Activated T-cell treated with anti-CD3 and anti-CD28 coated beads, Interleukin-2, amount 50 U/mL, for 24 hours (primary cell): ENCODE measurements around the gene DSCAM.

Experiments
- DNase-seq: peaks from one replicate; pipeline ENCODE4 v3.0.0-alpha.2; 2020
- H3K27ac Mint-ChIP-seq: 2 replicates; pipeline ENCODE4 v1.8.0; 2020; ENCODE audit warnings: mild to moderate bottlenecking, mixed read lengths
- H3K27me3 Mint-ChIP-seq: 2 replicates; pipeline ENCODE4 v1.8.0; 2020; ENCODE audit warnings: mixed read lengths
- H3K36me3 Mint-ChIP-seq: 2 replicates; pipeline ENCODE4 v1.8.0; 2020; ENCODE audit warnings: low read depth, mixed read lengths
- H3K4me1 Mint-ChIP-seq: 2 replicates; pipeline ENCODE4 v1.8.0; 2020; ENCODE audit warnings: low read depth, mixed read lengths
- H3K4me3 Mint-ChIP-seq: 2 replicates; pipeline ENCODE4 v1.8.0; 2020; ENCODE audit warnings: mild to moderate bottlenecking, moderate library complexity, mixed read lengths
- H3K9me3 Mint-ChIP-seq: 2 replicates; pipeline ENCODE4 v1.8.0; 2020; ENCODE audit warnings: mixed read lengths

DSCAM gene

GRCh38 chr21:40846103-40846502 lies 855 bp downstream of the DSCAM start:
- Mint-ChIP-seq H3K36me3 (no peaks in the 10 kb centered on the region), H3K27ac (no peak overlapping the region), H3K27me3 (peaks cover 61% of the 10 kb centered on the region), H3K4me1 (peaks cover 2% of the 10 kb centered on the region), H3K4me3 (no peak overlapping the region), H3K9me3 (no peaks in the 10 kb centered on the region)
- DNase-seq, result no peak

GRCh38 chr21:40845441-40845995 lies 1.4 kb downstream of the DSCAM start:
- Mint-ChIP-seq H3K27ac (no peak overlapping the region), H3K27me3 (peaks cover 67% of the 10 kb centered on the region), H3K36me3 (no peaks in the 10 kb centered on the region), H3K4me3 (no peak overlapping the region), H3K4me1 (peaks cover 2% of the 10 kb centered on the region), H3K9me3 (no peaks in the 10 kb centered on the region)
- DNase-seq, result no peak

- H3K9me3 Mint-ChIP-seq, result no peaks in the 10 kb centered on the region
- peaks cover 72% of the 10 kb centered on the region for H3K27me3 Mint-ChIP-seq
- no peak for DNase-seq
- H3K36me3 Mint-ChIP-seq, result no peaks in the 10 kb centered on the region
- H3K4me3 Mint-ChIP-seq, result no peak overlapping the region
- H3K4me1 Mint-ChIP-seq, result peaks cover 2% of the 10 kb centered on the region
- no peak overlapping the region for H3K27ac Mint-ChIP-seq
Measured at GRCh38 chr21:40844935-40845334, 2.0 kb downstream of the DSCAM start.

GRCh38 chr21:40842197-40842552 lies 4.8 kb downstream of the DSCAM start:
- no peak overlapping the region for H3K27ac Mint-ChIP-seq
- no peak overlapping the region for H3K4me3 Mint-ChIP-seq
- peaks cover 2% of the 10 kb centered on the region for H3K4me1 Mint-ChIP-seq
- DNase-seq, result no peak
- peaks cover 61% of the 10 kb centered on the region for H3K27me3 Mint-ChIP-seq
- H3K9me3 Mint-ChIP-seq, result no peaks in the 10 kb centered on the region
- no peaks in the 10 kb centered on the region for H3K36me3 Mint-ChIP-seq

GRCh38 chr21:40841524-40842196 lies 5.3 kb downstream of the DSCAM start:
- peaks cover 61% of the 10 kb centered on the region for H3K27me3 Mint-ChIP-seq
- DNase-seq, result no peak
- H3K27ac Mint-ChIP-seq, result no peak overlapping the region

GRCh38 chr21:40840401-40841125 lies 6.4 kb downstream of the DSCAM start:
- Mint-ChIP-seq H3K4me1 (peaks cover 2% of the 10 kb centered on the region), H3K9me3 (no peaks in the 10 kb centered on the region), H3K36me3 (no peaks in the 10 kb centered on the region), H3K4me3 (no peak overlapping the region), H3K27ac (no peak overlapping the region), H3K27me3 (peaks cover 60% of the 10 kb centered on the region)
- no peak for DNase-seq

More at GRCh38 chr21:40841524-40842196, 5.3 kb downstream of the DSCAM start:
- peaks cover 2% of the 10 kb centered on the region for H3K4me1 Mint-ChIP-seq
- no peaks in the 10 kb centered on the region for H3K9me3 Mint-ChIP-seq
- H3K4me3 Mint-ChIP-seq, result no peak overlapping the region
- no peaks in the 10 kb centered on the region for H3K36me3 Mint-ChIP-seq

GRCh38 chr21:40839521-40839920 lies 7.4 kb downstream of the DSCAM start:
- Mint-ChIP-seq H3K4me3 (no peak overlapping the region), H3K27me3 (peaks cover 51% of the 10 kb centered on the region), H3K27ac (no peak overlapping the region), H3K4me1 (peaks cover 2% of the 10 kb centered on the region), H3K9me3 (no peaks in the 10 kb centered on the region), H3K36me3 (no peaks in the 10 kb centered on the region)
- DNase-seq, result no peak

GRCh38 chr21:40837456-40837855 lies 9.5 kb downstream of the DSCAM start:
- Mint-ChIP-seq H3K4me1 (peaks cover 2% of the 10 kb centered on the region), H3K9me3 (no peaks in the 10 kb centered on the region), H3K36me3 (no peaks in the 10 kb centered on the region), H3K27me3 (peaks cover 46% of the 10 kb centered on the region), H3K27ac (no peak overlapping the region), H3K4me3 (no peak overlapping the region)
- DNase-seq, result no peak

GRCh38 chr21:40835184-40835694 lies 11.7 kb downstream of the DSCAM start:
- H3K4me1 Mint-ChIP-seq, result no peaks in the 10 kb centered on the region

GRCh38 chr21:40833184-40833583 lies 13.8 kb downstream of the DSCAM start:
- Mint-ChIP-seq H3K4me3 (no peak overlapping the region), H3K36me3 (no peaks in the 10 kb centered on the region), H3K9me3 (no peaks in the 10 kb centered on the region), H3K27ac (no peak overlapping the region), H3K27me3 (peaks cover 21% of the 10 kb centered on the region), H3K4me1 (no peaks in the 10 kb centered on the region)
- DNase-seq, result no peak

More at GRCh38 chr21:40835184-40835694, 11.7 kb downstream of the DSCAM start:
- Mint-ChIP-seq H3K36me3 (no peaks in the 10 kb centered on the region), H3K27ac (no peak overlapping the region), H3K27me3 (peaks cover 26% of the 10 kb centered on the region), H3K4me3 (no peak overlapping the region), H3K9me3 (no peaks in the 10 kb centered on the region)
- no peak for DNase-seq

GRCh38 chr21:40832316-40832715 lies 14.6 kb downstream of the DSCAM start:
- peaks cover 15% of the 10 kb centered on the region for H3K27me3 Mint-ChIP-seq
- H3K36me3 Mint-ChIP-seq, result no peaks in the 10 kb centered on the region
- no peak for DNase-seq
- no peak overlapping the region for H3K27ac Mint-ChIP-seq
- no peaks in the 10 kb centered on the region for H3K9me3 Mint-ChIP-seq
- no peaks in the 10 kb centered on the region for H3K4me1 Mint-ChIP-seq
- H3K4me3 Mint-ChIP-seq, result no peak overlapping the region

GRCh38 chr21:40830836-40831235 lies 16.1 kb downstream of the DSCAM start:
- H3K9me3 Mint-ChIP-seq, result no peaks in the 10 kb centered on the region
- no peaks in the 10 kb centered on the region for H3K36me3 Mint-ChIP-seq
- H3K27me3 Mint-ChIP-seq, result peaks cover 6% of the 10 kb centered on the region
- no peak overlapping the region for H3K27ac Mint-ChIP-seq
- no peak for DNase-seq
- H3K4me3 Mint-ChIP-seq, result no peak overlapping the region
- H3K4me1 Mint-ChIP-seq, result no peaks in the 10 kb centered on the region

GRCh38 chr21:40829791-40830190 lies 17.2 kb downstream of the DSCAM start:
- no peak for DNase-seq
- peaks cover 6% of the 10 kb centered on the region for H3K27me3 Mint-ChIP-seq
- no peaks in the 10 kb centered on the region for H3K9me3 Mint-ChIP-seq
- no peak overlapping the region for H3K4me3 Mint-ChIP-seq
- H3K27ac Mint-ChIP-seq, result no peak overlapping the region
- H3K36me3 Mint-ChIP-seq, result no peaks in the 10 kb centered on the region
- H3K4me1 Mint-ChIP-seq, result no peaks in the 10 kb centered on the region

- Mint-ChIP-seq H3K4me3 (no peak overlapping the region), H3K9me3 (no peaks in the 10 kb centered on the region), H3K36me3 (no peaks in the 10 kb centered on the region), H3K27ac (no peak overlapping the region), H3K27me3 (peaks cover 4% of the 10 kb centered on the region), H3K4me1 (no peaks in the 10 kb centered on the region)
- no peak for DNase-seq
Measured at GRCh38 chr21:40829308-40829707, 17.6 kb downstream of the DSCAM start.

GRCh38 chr21:40827509-40827908 lies 19.4 kb downstream of the DSCAM start:
- H3K36me3 Mint-ChIP-seq, result no peaks in the 10 kb centered on the region
- DNase-seq, result no peak
- peaks cover 4% of the 10 kb centered on the region for H3K27me3 Mint-ChIP-seq
- H3K9me3 Mint-ChIP-seq, result no peaks in the 10 kb centered on the region
- H3K4me3 Mint-ChIP-seq, result no peak overlapping the region
- H3K4me1 Mint-ChIP-seq, result no peaks in the 10 kb centered on the region
- no peak overlapping the region for H3K27ac Mint-ChIP-seq
